HG03039 (cell line): ENCODE results near the gene ANKRD31.
"Not testable (repeated sequence)": the region's sequence is repeated elsewhere in the genome, so short reads cannot be mapped to it uniquely, and the experiment has no call there.

ENCODE experiments used
- ATAC-seq: cut with Tn5 transposase; IDR thresholded peaks from one replicate; pipeline ENCODE4 v1.9.1; 2021; ENCODE audit warnings: mild to moderate bottlenecking, moderate library complexity; ENCODE audit not compliant: unreplicated experiment

Gene ANKRD31

DNA sequence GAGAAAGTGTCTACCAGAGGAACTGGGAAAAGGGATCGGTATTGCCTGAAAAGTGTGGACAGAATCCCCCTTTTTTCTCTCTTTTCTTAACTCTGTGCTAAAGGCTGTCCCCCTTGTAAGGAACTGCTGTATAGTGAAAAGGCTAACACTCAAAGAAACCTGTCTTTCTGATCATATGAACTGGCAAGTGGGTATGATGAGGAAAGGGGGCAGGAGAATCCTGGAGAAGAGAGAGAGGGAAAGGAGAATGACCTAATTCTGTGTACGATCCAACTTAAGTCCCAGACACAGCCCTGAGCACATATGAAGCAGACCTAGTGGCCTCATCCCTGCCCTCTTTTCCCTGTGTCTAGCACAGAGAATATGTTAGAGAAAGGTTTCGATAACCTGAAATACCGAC is 967 bp downstream of the ANKRD31 start:
- no peak for ATAC-seq

DNA sequence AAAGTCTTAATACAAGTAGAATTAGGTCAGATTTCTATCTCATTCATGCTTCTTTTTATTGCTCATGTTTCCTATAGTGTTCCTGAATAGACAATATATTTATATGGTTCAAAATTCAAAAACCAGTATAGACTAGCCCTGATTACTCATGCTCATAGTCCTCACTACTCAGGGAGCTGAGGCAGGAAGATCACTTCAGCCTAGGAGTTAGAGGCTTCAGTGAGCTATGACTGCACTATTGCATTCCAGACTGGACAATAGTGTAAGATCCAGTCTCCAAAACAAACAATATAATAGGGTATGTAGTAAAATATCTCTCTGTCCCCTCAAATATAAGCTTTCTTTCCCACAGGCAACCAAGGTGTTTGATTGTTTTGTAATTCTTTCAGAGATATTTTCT is 2.4 kb downstream of the ANKRD31 start:
- no peak for ATAC-seq

DNA sequence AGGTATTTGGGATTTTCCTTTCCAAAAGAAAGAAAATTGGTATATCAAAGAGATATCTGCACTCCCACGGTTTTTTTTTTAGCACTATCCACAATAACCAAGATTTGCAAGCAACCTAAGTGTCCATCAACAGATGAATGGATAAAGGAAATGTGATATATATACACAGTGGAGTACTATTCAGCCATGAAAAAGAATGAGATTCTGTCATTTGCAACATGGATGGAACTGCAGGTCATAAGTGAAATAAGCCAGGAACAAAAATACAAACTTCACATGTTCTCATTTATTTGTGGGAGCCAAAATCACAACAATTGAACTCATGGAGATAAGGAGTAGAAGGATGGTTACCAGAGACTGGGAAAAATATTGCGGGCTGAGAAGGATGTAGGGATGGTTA is 9.8 kb downstream of the ANKRD31 start:
- ATAC-seq, result no peak

- ATAC-seq, result no peak
These were observed 11.2 kb downstream of the ANKRD31 start for GRCh38 chr5:75225506-75225905.

DNA sequence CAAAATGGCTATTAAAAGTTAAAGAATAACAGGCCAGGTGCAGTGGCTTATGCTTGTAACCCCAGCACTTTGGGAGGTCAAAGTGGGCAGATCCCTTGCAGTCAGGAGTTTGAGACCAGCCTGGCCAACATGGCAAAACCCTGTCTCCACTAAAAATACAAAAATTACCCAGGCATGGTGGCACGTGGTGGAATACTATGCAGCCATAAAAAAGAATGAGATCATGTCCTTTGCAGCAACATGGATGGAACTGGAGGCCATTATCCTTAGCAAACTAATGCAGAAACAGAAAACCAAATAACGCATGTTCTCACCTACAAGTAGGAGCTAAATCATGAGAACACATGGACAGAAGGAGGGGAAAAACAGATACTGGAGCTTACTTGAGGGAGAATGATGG is 15.9 kb downstream of the ANKRD31 start:
- not testable (repeated sequence) for ATAC-seq

DNA sequence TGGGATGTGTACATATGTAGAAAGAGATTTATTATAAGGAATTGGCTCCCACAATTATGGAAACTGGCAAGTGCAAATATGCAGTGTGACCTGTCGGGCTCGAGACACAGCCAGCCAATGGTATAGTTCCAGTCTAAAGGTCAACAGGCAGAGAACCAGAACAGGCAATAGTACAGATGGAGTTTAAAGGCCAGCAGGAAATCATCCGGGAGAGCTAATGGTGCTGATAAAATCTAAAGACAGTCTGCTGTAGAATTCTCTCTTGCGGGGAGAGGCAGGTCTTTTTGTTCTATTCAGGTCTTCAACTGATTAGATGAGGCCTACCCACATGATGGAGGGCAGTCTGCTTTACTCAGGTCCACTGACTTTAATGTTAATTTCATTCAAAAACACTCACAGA is 21.8 kb downstream of the ANKRD31 start:
- ATAC-seq, result no peak

DNA sequence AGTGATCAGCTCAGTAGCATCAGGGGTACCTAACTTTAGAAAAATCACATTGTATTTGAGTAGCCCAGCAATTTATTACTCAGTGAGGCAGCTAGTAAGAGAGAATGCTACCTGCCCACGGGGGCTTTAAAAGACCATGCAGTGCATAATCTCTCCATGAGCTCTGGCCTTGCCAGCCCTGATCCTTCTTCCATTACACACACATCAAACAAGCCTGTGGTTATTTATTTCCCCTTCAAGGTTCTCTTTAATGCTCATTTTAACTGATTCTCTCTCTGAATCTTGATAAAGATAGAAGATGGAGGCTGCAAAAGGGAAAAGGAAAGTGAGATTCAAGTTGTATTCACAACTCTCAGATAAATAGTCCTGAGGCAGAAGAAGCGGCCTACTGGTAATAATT is 22.3 kb downstream of the ANKRD31 start:
- ATAC-seq, result no peak

DNA sequence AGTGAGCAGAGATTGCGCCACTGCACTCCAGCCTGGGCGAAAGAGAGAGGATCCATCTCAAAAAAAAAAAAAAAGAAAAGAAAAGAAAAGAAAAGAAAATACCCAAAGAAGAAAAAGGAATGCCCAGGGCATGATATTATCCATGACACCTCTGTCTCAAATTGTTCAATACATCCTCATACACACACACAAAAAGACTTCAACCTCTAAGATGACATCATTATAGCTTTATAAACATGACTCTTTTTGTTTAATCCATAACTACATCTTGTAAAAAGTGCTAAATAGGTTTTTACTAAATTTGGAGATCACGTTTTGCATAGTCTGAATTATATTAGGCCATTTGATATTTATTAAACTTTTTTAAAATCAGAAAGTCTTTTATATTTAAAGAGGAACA is 33.1 kb downstream of the ANKRD31 start:
- no peak for ATAC-seq

DNA sequence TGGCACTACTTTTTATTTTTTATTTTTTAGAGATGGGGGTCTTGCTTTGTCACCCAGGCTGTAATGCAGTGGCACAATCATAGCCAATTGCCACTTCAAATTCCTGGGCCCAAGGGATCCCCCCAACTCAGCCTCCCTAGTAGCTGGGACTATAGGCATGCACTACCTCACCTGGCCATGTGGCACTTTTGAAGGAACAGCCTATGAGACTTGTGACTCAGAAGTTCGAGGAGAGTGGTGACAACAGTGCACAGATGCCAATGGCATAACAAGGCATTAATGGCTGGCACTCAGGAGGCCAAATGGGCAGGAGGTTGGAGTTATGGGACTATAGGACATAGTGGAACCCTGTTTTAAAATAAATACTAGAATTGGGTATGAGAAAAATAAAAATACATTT is 33.7 kb downstream of the ANKRD31 start:
- no peak for ATAC-seq

DNA sequence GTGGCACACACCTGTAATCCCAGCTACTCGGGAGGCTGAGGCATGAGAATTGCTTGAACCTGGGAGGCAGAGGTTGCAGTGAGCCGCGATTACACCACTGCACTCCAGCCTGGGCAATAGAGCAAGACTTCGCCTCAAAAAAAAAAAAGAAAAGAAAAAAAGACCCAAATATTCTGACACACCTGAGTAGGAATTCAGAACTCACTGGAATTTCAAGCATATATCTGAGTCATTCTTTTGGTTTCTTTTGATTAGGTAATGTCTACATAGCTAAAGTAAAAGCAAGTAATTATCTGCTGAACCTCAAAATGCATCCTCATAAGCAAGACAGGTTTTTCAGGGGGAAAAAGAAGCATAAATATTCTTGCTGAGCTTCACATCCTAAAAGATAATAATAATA is 35.9 kb downstream of the ANKRD31 start:
- no peak for ATAC-seq

GRCh38 chr5:75199946-75200345 is 36.7 kb downstream of the ANKRD31 start:
- no peak for ATAC-seq

GRCh38 chr5:75199071-75199470 is 37.6 kb downstream of the ANKRD31 start:
- no peak for ATAC-seq

GRCh38 chr5:75197745-75198144 is 38.9 kb downstream of the ANKRD31 start:
- ATAC-seq, result no peak

DNA sequence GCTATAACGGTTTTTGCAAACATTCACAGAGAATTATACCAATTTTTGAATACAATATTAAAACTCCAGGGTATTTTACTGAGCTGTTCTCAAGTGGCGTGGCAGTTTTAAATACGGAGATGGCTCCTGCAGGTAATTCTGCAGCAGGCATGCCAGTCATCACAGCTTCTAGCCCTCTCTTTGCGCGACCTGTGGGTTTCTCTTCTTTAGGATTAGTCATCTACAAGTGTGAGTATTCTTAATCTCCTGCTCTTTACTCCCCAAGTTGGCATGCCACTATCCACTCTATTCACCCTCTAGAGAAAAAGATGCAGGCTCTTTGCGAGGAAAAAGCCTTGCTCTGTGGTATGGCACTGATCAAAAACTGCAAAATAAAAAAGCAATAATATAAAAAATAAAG is 43.9 kb downstream of the ANKRD31 start:
- ATAC-seq, result no peak

DNA sequence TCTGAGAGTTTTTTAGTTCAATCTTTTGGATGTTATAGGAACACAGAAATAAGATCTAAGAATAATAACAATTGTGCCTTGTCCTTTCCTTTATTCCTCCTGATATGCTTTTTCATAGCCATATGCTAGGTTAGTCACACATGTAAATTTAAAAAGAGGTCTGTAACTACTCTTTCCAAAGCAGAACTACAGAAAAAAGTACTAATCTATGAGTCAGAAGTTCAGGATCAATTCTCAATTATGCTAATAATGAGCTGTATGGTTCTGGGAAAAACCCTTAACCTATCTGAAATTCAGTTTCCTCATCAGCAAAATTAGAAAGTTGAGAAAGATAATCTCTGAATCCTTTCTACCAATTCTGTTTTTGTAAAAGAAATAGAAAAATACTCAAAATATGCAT is 44.4 kb downstream of the ANKRD31 start:
- ATAC-seq, result no peak

- ATAC-seq, result no peak
These were observed 46.5 kb downstream of the ANKRD31 start for GRCh38 chr5:75190227-75190626.

GRCh38 chr5:75189353-75189752 is 47.3 kb downstream of the ANKRD31 start:
- ATAC-seq, result no peak

GRCh38 chr5:75185763-75186162 is 50.9 kb downstream of the ANKRD31 start:
- no peak for ATAC-seq

DNA sequence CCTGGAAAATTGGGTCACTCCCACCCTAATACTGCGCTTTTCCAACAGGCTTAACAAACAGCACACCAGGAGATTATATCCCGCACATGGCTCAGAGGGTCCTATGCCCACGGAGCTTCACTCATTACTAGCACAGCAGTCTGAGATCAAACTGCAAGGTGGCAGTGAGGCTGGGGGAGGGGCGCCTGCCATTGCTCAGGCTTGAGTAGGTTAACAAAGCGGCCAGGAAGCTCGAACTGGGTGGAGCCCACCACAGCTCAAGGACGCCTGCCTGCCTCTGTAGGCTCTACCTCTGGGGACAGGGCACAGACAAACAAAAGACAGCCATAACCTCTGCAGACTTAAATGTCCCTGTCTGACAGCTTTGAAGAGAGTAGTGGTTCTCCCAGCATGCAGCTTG is 60.7 kb downstream of the ANKRD31 start:
- ATAC-seq, result not testable (repeated sequence)

DNA sequence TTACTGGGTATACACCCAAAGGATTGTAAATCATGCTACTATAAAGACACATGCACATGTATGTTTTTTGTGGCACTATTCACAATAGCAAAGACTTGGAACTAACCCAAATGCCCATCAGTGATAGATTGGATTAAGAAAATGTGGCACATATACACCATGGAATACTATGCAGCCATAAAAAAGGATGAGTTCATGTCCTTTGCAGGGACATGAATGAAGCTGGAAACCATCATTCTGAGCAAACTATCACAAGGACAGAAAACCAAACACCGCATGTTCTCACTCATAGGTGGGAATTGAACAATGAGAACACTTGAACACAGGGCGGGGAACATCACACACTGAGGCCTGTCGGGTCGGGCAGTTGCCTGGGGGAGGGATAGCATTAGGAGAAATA is 61.8 kb downstream of the ANKRD31 start:
- ATAC-seq, result not testable (repeated sequence)

GRCh38 chr5:75169516-75169915 is 67.2 kb downstream of the ANKRD31 start:
- ATAC-seq, result no peak

DNA sequence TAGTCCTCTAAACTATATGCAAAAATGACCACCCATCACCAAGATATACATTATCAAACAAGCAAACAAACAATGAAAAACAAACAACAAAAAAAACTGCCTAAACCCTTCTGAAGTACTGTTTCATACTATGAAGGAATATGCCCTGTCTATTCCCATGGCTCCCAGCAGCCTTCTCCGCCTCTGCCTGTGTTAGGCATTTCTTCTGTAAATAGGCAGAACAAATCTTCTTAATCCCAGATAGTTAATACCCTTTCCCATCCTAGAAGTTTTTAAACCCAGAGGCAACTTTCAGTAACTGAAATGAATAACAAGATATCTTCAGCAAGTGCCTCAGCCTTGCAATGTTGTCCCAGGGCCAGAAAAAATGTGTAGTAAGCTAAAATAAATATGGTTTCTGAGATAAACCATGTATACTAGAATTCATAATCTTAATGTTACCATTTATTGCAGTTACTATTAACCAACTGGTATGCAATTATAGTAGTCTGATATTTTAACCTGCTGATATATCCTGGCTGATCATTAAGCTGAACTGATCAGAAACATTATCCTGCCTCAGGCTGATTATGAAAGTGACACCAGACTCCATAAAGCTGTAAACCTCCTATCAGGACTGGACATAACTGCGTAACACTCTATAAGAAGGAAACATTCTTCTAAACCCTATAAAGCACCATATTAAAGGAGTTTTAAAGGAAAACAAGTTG is 68.5 kb downstream of the ANKRD31 start:
- ATAC-seq, result no peak

GRCh38 chr5:75167345-75167744 is 69.3 kb downstream of the ANKRD31 start:
- no peak for ATAC-seq
